ENCODE measurements around the gene AMDHD2.

DNA sequence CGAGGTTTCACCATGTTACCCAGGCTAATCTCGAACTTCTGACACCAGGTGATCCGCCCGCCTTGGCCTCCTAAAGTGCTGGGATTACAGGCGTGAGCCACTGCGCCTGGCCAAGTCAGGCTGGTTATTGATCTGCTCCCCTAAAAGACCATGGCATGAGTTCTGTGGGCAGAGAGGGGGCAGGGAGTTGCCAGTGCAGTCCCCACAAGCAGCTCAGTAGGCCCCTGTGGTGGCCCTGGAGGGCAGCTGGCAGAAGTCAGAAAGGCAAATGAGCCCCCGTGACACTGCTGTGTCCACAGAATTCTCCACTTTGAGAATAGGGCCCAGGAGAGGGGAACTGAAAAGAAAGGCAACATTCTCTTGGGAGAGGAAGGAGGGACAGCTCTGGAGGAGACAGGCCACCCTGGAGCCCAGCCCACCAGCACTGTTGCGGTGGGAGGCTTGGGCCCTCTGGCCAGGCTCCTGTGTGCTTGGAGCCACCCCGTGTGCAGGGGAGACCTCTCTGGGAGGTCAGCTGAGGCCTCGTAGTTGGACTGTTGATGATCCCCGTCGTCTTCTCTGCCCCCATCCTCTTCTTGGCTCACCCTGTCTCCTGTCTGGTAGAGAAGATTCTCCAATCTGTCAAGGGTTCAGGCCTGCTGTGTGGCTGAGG is 2.1 kb upstream of the AMDHD2 start:
- TF ChIP-seq, protein P1, sequence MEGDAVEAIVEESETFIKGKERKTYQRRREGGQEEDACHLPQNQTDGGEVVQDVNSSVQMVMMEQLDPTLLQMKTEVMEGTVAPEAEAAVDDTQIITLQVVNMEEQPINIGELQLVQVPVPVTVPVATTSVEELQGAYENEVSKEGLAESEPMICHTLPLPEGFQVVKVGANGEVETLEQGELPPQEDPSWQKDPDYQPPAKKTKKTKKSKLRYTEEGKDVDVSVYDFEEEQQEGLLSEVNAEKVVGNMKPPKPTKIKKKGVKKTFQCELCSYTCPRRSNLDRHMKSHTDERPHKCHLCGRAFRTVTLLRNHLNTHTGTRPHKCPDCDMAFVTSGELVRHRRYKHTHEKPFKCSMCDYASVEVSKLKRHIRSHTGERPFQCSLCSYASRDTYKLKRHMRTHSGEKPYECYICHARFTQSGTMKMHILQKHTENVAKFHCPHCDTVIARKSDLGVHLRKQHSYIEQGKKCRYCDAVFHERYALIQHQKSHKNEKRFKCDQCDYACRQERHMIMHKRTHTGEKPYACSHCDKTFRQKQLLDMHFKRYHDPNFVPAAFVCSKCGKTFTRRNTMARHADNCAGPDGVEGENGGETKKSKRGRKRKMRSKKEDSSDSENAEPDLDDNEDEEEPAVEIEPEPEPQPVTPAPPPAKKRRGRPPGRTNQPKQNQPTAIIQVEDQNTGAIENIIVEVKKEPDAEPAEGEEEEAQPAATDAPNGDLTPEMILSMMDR (IDR thresholded peaks at IDR 0.05 in 4 of 5, conservative IDR thresholded peaks at IDR 0.05 in 1 of 5), result no peak
- no peak for TF ChIP-seq POLR2A (IDR thresholded peaks at IDR 0.05)
